HepG2 (cell line): ENCODE results near the gene MCM8. TPM values are rescaled to one million over a fixed set of nuclear protein-coding genes. Genes with fewer than 3 reads are reported as not detected.

Experiments
- ATAC-seq: fragments of 200-7000 bp; cut with Tn5 transposase; 3 replicates; pipeline ENCODE4 v1.9.1; 2020; ENCODE audit warnings: mild to moderate bottlenecking, moderate library complexity
- BruUV-seq: library from RNA; stranded (reverse); fragments of 400-500 nt; replicated peaks from 2 replicates; lab custom pipeline; 2021; lab: Mats Ljungman, UMichigan
- CTCF ChIA-PET: fragments of 300-600 bp; formaldehyde crosslinking; extraction: SDS; loops from one replicate; lab custom pipeline; 2021; ENCODE audit warnings: low total read pairs, inconsistent platforms, low intra/inter-chr PET ratio; lab: Yijun Ruan, JAX
- POLR2A ChIA-PET: fragments of 350-600 bp; sonication (Branson Sonifier 250); formaldehyde crosslinking; loops from one replicate; lab custom pipeline; 2020; ENCODE audit warnings: antibody characterized with exemption, inconsistent platforms; lab: Yijun Ruan, JAX
- DNase-seq: peaks from one replicate; pipeline ENCODE4 v3.0.0-alpha.2; 2015; ENCODE audit warnings: low spot score
- FAIRE-seq: peaks from 3 replicates; lab custom pipeline; 2011; peaks lifted over from hg19 to GRCh38; lab: Jason Lieb, UNC
- H2AFZ ChIP-seq: one replicate; pipeline ENCODE4 v1.6.1; 2011; ENCODE audit warnings: low read length, inconsistent platforms
- H3K27ac ChIP-seq: fragments of 300-600 bp; 3 replicates; pipeline ENCODE4 v1.8.0; 2011; ENCODE audit warnings: mixed run types, mild to moderate bottlenecking, mixed read lengths, low read length, inconsistent platforms; ENCODE audit not compliant: insufficient read depth; ENCODE audit errors: extremely low read length
- H3K27me3 ChIP-seq, 2 experiments: fragments of 200-600 bp in 1 of 2; 2 replicates in 1 of 2; 3 replicates in 1 of 2; pipeline versions ENCODE4 v1.6.0 to v1.8.0; 2011; ENCODE audit warnings: low read length in 2 of 2, mild to moderate bottlenecking in 2 of 2, moderate library complexity in 2 of 2, inconsistent platforms in 1 of 2; ENCODE audit not compliant: insufficient read depth in 2 of 2, control insufficient read depth in 1 of 2
- H3K36me3 ChIP-seq, 2 experiments: fragments of 200-600 bp in 1 of 2; replicated peaks in 1 of 2; 2 replicates in 1 of 2; 3 replicates in 1 of 2; pipeline versions ENCODE4 v1.5.1 to v1.8.0; 2011; ENCODE audit warnings: low read length in 2 of 2, inconsistent platforms in 1 of 2; ENCODE audit not compliant: insufficient read depth in 2 of 2, control insufficient read depth in 1 of 2
- H3K4me1 ChIP-seq: 2 replicates; pipeline ENCODE4 v1.5.1; 2012; ENCODE audit warnings: low read length, inconsistent platforms; ENCODE audit not compliant: insufficient read depth
- H3K4me2 ChIP-seq: 2 replicates; pipeline ENCODE4 v1.6.0; 2011; ENCODE audit warnings: low read depth, low read length, inconsistent platforms
- H3K4me3 ChIP-seq, 3 experiments: fragments of 200-600 bp in 1 of 3; sonication (generic), shearing (Covaris generic) in 1 of 3; replicated peaks in 1 of 3; 2 replicates each; pipeline ENCODE4 v1.5.1; 2011 to 2016; ENCODE audit warnings: low read length in 3 of 3, inconsistent platforms in 2 of 3, low read depth in 2 of 3, mild to moderate bottlenecking in 2 of 3, control low read depth in 1 of 3, mixed read lengths in 1 of 3; ENCODE audit not compliant: insufficient read depth in 1 of 3
- H3K79me2 ChIP-seq: one replicate; pipeline ENCODE4 v1.6.1; 2011; ENCODE audit warnings: low read length, inconsistent platforms; ENCODE audit not compliant: insufficient read depth
- H3K9ac ChIP-seq: 2 replicates; pipeline ENCODE4 v1.6.0; 2011; ENCODE audit warnings: mild to moderate bottlenecking, low read depth, low read length, inconsistent platforms; ENCODE audit not compliant: insufficient read depth
- H3K9me3 ChIP-seq: 2 replicates; pipeline ENCODE4 v1.5.1; 2012; ENCODE audit warnings: mild to moderate bottlenecking, low read length
- H4K20me1 ChIP-seq: 2 replicates; pipeline ENCODE4 v1.6.0; 2011; ENCODE audit warnings: inconsistent platforms, mild to moderate bottlenecking, low read length, moderate library complexity; ENCODE audit not compliant: insufficient read depth
- DZIP1 ChIP-seq: sonication (generic); formaldehyde crosslinking; IDR thresholded peaks from 2 replicates; pipeline ENCODE4 v1.5.0; 2020; ENCODE audit warnings: mild to moderate bottlenecking, missing genetic modification reagents
- HNF1A ChIP-seq, 2 experiments: sonication (generic) in 1 of 2; formaldehyde crosslinking in 1 of 2; IDR thresholded peaks; 2 replicates each; pipeline versions ENCODE4 v1.4.0 to v1.6.1; 2016 to 2020; ENCODE audit warnings: borderline replicate concordance in 1 of 2, low read depth in 1 of 2, mild to moderate bottlenecking in 1 of 2, missing genetic modification reagents in 1 of 2
- KDM6A ChIP-seq: IDR thresholded peaks from 2 replicates; pipeline ENCODE4 v1.6.1; 2016; ENCODE audit warnings: low read depth
- KLF12 ChIP-seq: sonication (generic); formaldehyde crosslinking; IDR thresholded peaks from 2 replicates; pipeline ENCODE4 v1.4.0; 2020; ENCODE audit warnings: missing genetic modification reagents, borderline replicate concordance
- MAFF ChIP-seq: IDR thresholded peaks from 2 replicates; pipeline ENCODE4 v1.6.1; 2011; ENCODE audit warnings: low read depth, low read length, improper control_type of control experiment
- PRDM10 ChIP-seq: sonication (generic); formaldehyde crosslinking; IDR thresholded peaks from 2 replicates; pipeline ENCODE4 v1.4.0; 2020; ENCODE audit warnings: low read depth, missing genetic modification reagents
- SNAI1 ChIP-seq: sonication (generic); formaldehyde crosslinking; IDR thresholded peaks from 2 replicates; pipeline ENCODE4 v1.5.0; 2020; ENCODE audit warnings: mild to moderate bottlenecking, missing genetic modification reagents, borderline replicate concordance
- ZHX1 ChIP-seq: sonication (generic); formaldehyde crosslinking; IDR thresholded peaks from 2 replicates; pipeline ENCODE4 v1.8.1; 2022; ENCODE audit warnings: low read depth, mild to moderate bottlenecking, missing genetic modification reagents
- ZNF556 ChIP-seq: sonication (generic); formaldehyde crosslinking; IDR thresholded peaks from 2 replicates; pipeline ENCODE4 v1.4.0; 2020; ENCODE audit warnings: mild to moderate bottlenecking, missing genetic modification reagents, borderline replicate concordance
- ZNF558 ChIP-seq: sonication (generic); formaldehyde crosslinking; IDR thresholded peaks from 2 replicates; pipeline ENCODE4 v1.9.0; 2022; ENCODE audit warnings: mild to moderate bottlenecking, missing genetic modification reagents, borderline replicate concordance
- WGBS: methylation state at CpG from one replicate; pipeline ENCODE4 v1.1.6; 2017; ENCODE audit warnings: low lambda C conversion rate; 5-methylcytosine and 5-hydroxymethylcytosine counted together
- in situ Hi-C: cut with HindIII; loops from 2 replicates; pipeline ENCODE4 v1.10.0; 2017; ENCODE audit warnings: low pct_unique_long_range_greater_than_20kb; ENCODE audit not compliant: extremely low pct_ligation_motif_present
- intact Hi-C: fragments of 100-400 bp; cut with micrococcal nuclease; formaldehyde crosslinking; loops from one replicate; pipeline ENCODE4 v1.10.0; 2022; ENCODE audit not compliant: unreplicated experiment
- polyA plus RNA-seq, 8 experiments: library from polyadenylated mRNA; depleted of rRNA in 3 of 8; stranded (reverse) in 7 of 8; unstranded in 1 of 8; fragments of >200 nt; fragmentation: Illumina TruSeq in 4 of 8; extraction: Trizol in 4 of 8; gene quantifications; 2 replicates each; pipeline versions ENCODE4 v1.2.1 to v1.2.3, GENCODE V29; 2011 to 2016; ENCODE audit warnings: low read depth in 4 of 8, missing spikeins in 1 of 8, mixed read lengths in 1 of 8; ENCODE audit not compliant: insufficient read depth in 1 of 8
- total RNA-seq, 5 experiments: library from RNA; depleted of rRNA; stranded (reverse); fragments of >200 nt; fragmentation: Illumina TruSeq; extraction: Trizol; gene quantifications; 2 replicates each; pipeline ENCODE4 v1.2.3, GENCODE V29; 2016; ENCODE audit warnings: low read depth in 1 of 5

Gene MCM8
- total and polyA plus RNA-seq, 2 of the 13 experiments (the other 11 are each of a cell fraction or from before 2014, with no cell fraction given): 11.5 to 59.3 TPM

GRCh38 chr20:6014017-6014416 lies 63.6 kb downstream of the MCM8 start:
- intact Hi-C loops: no loop called here
- peaks cover 95% of the 10 kb centered on the region for H3K79me2 ChIP-seq
- ChIA-PET CTCF (no interaction called here), POLR2A (interaction anchor here (1.1 to 1.5 kb wide), 2 partner anchors 13 to 17 kb away, joined by 3 to 7 read pairs; no protein-coding TSS in a partner anchor)
- ATAC-seq: peak; percentile 26; the same call in 2 of the 3 replicates
- FAIRE-seq: no peak
- DNase-seq: no peak
- H3K9me3 ChIP-seq: no peaks in the 10 kb centered on the region
- no TSS peak for BruUV-seq
- H3K4me2 ChIP-seq: no peak overlapping the region
- peaks cover 39 to 85% of the 10 kb centered on the region in 2 experiments for H3K36me3 ChIP-seq
- H3K27ac ChIP-seq: no peak overlapping the region
- peaks cover 41% of the 10 kb centered on the region for H3K4me1 ChIP-seq
- WGBS: 94% methylated on average over 3 of the region's 3 CpGs
- H3K4me3 ChIP-seq: no peak overlapping the region
- H4K20me1 ChIP-seq: peaks cover 74% of the 10 kb centered on the region
- no peaks in the 10 kb centered on the region for H3K27me3 ChIP-seq
- in situ Hi-C loops: no loop called here
- no peak overlapping the region for H3K9ac ChIP-seq
- H2AFZ ChIP-seq: no peak overlapping the region
- TF ChIP-seq SNAI1 (no peak), ZNF556 (CRISPR knock-in tag) (no peak), DZIP1 (CRISPR knock-in tag) (no peak), ZHX1 (CRISPR knock-in tag) (no peak), KDM6A (CRISPR knock-in tag) (no peak), PRDM10 (CRISPR knock-in tag) (no peak), HNF1A (IDR thresholded peaks at IDR 0.05; ENCODE audit: low read depth) (no peak), HNF1A (CRISPR knock-in tag; IDR thresholded peaks at IDR 0.05; ENCODE audit: borderline replicate concordance) (no peak), MAFF (no peak), KLF12 (CRISPR knock-in tag) (no peak), ZNF558 (CRISPR knock-in tag) (no peak)
